HG03039 (cell line): ENCODE data around the gene PCDHGA12.

Experiments
- ATAC-seq: cut with Tn5 transposase; IDR thresholded peaks from one replicate; pipeline ENCODE4 v1.9.1; 2021; ENCODE audit warnings: mild to moderate bottlenecking, moderate library complexity; ENCODE audit not compliant: unreplicated experiment

The PCDHGA12 gene

DNA sequence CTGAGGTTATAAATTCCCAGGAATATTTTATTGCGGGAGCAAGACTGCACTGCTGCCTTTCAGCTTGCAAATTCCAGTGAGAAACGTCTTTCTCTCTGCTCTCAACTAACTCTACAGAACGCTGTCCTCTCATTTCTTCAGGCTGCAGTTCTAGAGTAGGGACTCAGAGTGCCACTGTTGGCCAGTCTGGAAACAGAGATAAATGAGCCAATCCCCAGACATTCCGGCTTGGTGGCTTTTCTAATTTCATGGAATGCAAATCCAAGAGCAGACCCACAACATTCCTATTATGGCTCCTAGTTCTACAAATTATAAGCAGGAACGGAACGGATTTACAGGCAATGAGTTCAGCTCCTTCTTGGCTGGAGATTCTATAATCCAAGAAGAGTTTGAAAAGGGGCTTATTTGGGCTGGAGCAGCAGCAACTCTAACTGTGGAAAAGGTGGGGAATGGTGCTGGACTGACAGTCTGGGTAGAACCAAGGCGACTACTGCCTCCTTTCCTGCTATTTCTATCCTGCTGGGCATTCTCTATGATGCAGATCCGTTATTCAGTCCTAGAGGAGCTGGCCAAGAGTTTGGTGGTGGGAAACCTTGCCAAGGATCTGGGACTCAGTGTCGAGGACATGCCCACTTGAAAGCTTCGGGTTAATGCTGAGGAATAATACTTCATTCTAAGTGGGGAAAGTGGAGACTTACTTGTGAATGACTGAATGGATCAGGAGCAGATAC lies 9.3 kb downstream of the PCDHGA12 start:
- ATAC-seq: no peak

DNA sequence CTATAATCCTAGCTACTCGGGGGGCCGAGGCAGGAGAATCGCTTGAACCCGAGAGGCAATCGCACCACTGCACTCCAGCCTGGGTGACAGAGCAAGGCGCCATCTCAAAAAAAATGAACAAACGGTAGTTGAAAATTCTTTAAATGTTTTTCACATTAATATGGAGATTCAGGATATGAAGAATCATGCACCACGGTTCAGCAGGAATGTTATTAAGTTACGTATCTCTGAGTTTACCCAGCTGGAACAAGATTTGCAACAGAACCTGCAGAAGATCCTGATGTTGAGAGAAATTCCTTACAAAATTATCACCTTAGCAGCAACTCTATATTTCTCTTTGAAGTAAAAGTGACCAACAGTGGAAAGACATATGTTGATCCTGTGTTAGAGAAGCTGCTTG lies 10.0 kb downstream of the PCDHGA12 start:
- no peak for ATAC-seq

DNA sequence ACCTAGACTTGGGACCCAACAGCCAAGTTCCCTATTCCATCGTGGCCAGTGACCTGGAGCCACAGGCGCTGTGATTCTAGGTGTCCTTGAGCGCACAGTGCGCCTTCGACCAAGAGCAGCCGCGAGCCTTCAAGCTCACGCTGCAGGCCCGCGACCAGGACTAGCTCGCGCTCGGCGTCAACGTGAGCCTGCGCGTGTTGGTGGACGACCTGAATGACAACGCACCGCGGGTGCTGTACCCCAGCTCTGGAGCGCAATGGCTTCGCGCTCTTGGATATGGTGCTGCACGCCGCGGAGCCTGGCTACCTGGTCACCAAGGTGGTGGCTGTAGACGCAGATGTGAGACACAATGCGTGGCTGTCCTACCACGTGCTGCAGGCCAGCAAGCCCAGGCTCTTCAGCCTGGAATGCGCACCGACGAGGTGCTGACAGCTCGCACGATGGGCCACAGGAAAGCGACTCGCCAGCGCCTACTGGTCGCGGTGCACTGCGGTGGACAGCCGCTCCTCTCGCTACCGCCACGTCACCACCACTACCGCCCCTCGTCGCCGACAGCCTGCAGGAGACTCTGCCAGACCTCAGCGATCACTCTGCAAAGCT lies 11.4 kb downstream of the PCDHGA12 start:
- no peak for ATAC-seq

DNA sequence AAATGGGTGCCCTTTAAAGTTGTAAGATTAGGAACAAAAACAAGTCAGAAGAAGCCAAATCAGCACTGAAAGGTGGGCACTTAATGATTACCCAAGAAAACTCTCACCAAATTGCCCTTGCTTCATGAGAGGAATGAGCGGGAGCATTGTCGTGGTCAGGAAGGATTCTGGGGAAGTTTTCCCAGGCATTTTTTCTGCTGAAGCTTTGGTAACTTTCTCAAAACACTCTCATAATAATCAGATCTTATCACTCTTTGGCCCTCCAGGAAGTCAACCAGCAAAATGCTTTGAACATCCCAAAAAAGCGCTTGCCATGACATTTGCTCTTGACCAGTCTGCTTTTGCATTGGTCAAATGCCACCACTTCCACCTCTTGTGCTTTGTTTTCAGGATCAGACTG lies 35.0 kb downstream of the PCDHGA12 start:
- no peak for ATAC-seq

DNA sequence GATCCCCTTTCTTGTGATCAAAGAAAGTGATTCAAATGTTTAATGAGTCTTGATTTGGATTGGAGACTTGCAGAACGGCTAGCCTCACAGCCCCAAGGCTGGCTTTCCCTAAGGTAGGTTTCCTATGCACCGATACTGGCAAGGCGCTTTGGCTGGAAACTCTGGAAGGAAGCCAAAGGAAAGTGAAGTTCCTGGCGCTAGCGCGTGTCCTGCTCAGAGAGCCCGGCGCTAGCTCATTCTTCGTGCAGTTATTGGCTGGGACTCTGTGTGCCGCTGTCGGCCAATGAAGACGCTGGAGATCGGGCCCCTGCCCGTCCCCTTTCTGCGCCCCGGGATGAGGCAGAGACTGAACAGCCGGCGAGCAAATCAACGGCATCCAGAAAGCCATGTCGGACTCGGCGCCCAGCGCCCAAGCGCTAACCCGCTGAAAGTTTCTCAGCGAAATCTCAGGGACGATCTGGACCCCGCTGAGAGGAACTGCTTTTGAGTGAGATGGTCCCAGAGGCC lies 45.4 kb downstream of the PCDHGA12 start, which contains the start of gene PCDHGC3:
PCDHGC3 (plus strand) TSS at position 342 of the 507 bp plus-strand sequence; CDS start at position 493, 151 bp downstream.
- peak; percentile 99 for ATAC-seq

DNA sequence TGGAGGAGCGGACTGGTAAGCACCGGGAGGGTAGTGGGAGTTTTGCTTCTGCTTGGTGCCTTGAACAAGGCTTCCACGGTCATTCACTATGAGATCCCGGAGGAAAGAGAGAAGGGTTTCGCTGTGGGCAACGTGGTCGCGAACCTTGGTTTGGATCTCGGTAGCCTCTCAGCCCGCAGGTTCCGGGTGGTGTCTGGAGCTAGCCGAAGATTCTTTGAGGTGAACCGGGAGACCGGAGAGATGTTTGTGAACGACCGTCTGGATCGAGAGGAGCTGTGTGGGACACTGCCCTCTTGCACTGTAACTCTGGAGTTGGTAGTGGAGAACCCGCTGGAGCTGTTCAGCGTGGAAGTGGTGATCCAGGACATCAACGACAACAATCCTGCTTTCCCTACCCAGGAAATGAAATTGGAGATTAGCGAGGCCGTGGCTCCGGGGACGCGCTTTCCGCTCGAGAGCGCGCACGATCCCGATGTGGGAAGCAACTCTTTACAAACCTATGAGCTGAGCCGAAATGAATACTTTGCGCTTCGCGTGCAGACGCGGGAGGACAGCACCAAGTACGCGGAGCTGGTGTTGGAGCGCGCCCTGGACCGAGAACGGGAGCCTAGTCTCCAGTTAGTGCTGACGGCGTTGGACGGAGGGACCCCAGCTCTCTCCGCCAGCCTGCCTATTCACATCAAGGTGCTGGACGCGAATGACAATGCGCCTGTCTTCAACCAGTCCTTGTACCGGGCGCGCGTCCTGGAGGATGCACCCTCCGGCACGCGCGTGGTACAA lies 46.0 kb downstream of the PCDHGA12 start:
- peak; percentile 26 for ATAC-seq

DNA sequence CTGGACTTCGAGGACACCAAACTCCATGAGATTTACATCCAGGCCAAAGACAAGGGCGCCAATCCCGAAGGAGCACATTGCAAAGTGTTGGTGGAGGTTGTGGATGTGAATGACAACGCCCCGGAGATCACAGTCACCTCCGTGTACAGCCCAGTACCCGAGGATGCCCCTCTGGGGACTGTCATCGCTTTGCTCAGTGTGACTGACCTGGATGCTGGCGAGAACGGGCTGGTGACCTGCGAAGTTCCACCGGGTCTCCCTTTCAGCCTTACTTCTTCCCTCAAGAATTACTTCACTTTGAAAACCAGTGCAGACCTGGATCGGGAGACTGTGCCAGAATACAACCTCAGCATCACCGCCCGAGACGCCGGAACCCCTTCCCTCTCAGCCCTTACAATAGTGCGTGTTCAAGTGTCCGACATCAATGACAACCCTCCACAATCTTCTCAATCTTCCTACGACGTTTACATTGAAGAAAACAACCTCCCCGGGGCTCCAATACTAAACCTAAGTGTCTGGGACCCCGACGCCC lies 46.8 kb downstream of the PCDHGA12 start:
- ATAC-seq: no peak

DNA sequence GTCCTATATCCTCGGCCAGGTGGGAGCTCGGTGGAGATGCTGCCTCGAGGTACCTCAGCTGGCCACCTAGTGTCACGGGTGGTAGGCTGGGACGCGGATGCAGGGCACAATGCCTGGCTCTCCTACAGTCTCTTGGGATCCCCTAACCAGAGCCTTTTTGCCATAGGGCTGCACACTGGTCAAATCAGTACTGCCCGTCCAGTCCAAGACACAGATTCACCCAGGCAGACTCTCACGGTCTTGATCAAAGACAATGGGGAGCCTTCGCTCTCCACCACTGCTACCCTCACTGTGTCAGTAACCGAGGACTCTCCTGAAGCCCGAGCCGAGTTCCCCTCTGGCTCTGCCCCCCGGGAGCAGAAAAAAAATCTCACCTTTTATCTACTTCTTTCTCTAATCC lies 47.5 kb downstream of the PCDHGA12 start:
- ATAC-seq: no peak

DNA sequence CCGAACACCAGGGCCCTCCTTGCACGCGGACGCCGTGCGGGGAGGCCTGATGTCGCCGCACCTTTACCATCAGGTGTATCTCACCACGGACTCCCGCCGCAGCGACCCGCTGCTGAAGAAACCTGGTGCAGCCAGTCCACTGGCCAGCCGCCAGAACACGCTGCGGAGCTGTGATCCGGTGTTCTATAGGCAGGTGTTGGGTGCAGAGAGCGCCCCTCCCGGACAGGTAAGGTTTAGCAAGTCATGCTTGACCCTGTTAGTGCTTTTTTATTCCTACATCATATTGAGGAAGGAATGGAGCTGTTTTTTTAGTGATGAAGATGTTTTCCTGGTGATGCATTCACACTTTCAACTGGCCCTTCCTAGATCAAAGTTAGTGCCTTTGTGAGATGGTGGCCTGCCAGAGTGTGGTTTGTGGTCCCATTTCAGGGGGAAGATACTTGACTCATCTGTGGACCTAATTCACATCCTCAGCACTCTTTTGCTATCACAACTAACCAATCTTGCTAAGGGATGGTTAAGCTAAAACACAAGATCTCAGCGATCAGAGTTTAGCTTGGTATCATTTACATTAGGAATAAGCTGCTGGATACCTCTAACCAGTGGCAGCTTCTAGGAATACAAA lies 48.1 kb downstream of the PCDHGA12 start:
- ATAC-seq: no peak

DNA sequence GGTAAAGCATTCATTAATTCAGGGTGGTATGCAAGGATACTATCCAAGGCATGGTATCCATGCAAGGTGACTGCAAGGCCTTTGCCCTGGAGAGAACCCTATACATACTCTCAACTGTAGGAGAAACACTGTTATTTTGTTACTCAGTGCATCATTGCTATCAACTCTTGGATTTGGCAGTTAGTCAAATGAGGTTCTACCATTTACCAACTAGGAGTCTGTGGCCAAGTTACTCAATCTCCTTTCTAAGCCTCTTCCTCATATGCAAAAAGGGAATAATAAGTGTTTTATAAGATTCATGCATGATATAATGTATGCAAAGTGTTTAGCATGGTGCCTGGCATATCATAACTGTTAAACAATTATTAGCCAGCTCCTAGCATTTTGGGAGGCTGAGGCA lies 49.5 kb downstream of the PCDHGA12 start:
- no peak for ATAC-seq
